HCT116 (cell line): Measurements from ENCODE around the gene NCAPH2. TPM values are rescaled to one million over a fixed set of nuclear protein-coding genes. Genes with fewer than 3 reads are reported as not detected.
A peak's percentile ranks its signal among the peaks of the same experiment; 100 is the strongest.

Source experiments
- ATAC-seq: fragments of 200-7000 bp; cut with Tn5 transposase; 2 replicates; pipeline ENCODE4 v1.9.1; 2020; ENCODE audit warnings: mild to moderate bottlenecking, moderate library complexity
- BruUV-seq: library from RNA; stranded (reverse); fragments of 400-500 nt; replicated peaks from 2 replicates; lab custom pipeline; 2021; lab: Mats Ljungman, UMichigan
- CTCF ChIA-PET: fragments of 300-600 bp; sonication (Branson Sonifier 250); formaldehyde crosslinking; loops from one replicate; lab custom pipeline; 2021; ENCODE audit warnings: antibody characterized with exemption; lab: Charles Lee
- POLR2A ChIA-PET: fragments of 300-600, 350-600 bp; sonication (Branson Sonifier 250); formaldehyde crosslinking; loops from one replicate; lab custom pipeline; 2021; ENCODE audit warnings: antibody characterized with exemption; lab: Charles Lee
- RAD21 ChIA-PET, 2 experiments: fragments of 300-600 bp; sonication (Branson Sonifier 250); formaldehyde crosslinking; loops; one replicate each; lab custom pipeline; 2023; ENCODE audit warnings: low total read pairs in 2 of 2; ENCODE audit not compliant: uncharacterized antibody in 2 of 2, unreplicated experiment in 2 of 2, low non-redundant PET in 1 of 2; lab: Charles Lee
- DNase-seq: peaks from one replicate; pipeline ENCODE4 v3.0.0-alpha.2; 2010; ENCODE audit warnings: low read depth, low spot score
- H2AFZ ChIP-seq: fragments of 200-600 bp; shearing (Covaris generic), sonication (generic); 2 replicates; pipeline ENCODE4 v1.6.1; 2017; ENCODE audit warnings: low read depth, mixed run types, mixed read lengths, antibody characterized with exemption, low read length; ENCODE audit not compliant: poor library complexity, severe bottlenecking
- H3K27ac ChIP-seq: 2 replicates; pipeline ENCODE4 v1.5.1; 2012; ENCODE audit warnings: low read depth, low read length
- H3K27me3 ChIP-seq: fragments of 200-600 bp; sonication (generic); 2 replicates; pipeline ENCODE4 v1.6.1; 2016; ENCODE audit warnings: mixed run types, low read length, mixed read lengths; ENCODE audit not compliant: insufficient read depth
- H3K36me3 ChIP-seq, 2 experiments: fragments of 200-500 bp in 1 of 2; fragments of 200-600 bp in 1 of 2; sonication (Bioruptor generic) in 1 of 2; sonication (generic) in 1 of 2; 2 replicates each; pipeline versions ENCODE4 v1.5.1 to v1.6.1; 2014 to 2016; ENCODE audit warnings: low read length in 2 of 2, inconsistent platforms in 1 of 2, mixed read lengths in 1 of 2, mixed run types in 1 of 2; ENCODE audit not compliant: insufficient read depth in 2 of 2, control insufficient read depth in 1 of 2
- H3K4me1 ChIP-seq, 2 experiments: fragments of 200-600 bp in 1 of 2; sonication (generic) in 1 of 2; 2 replicates each; pipeline versions ENCODE4 v1.5.1 to v1.6.1; 2012 to 2017; ENCODE audit warnings: low read length in 2 of 2, inconsistent platforms in 1 of 2, mild to moderate bottlenecking in 1 of 2, mixed read lengths in 1 of 2, mixed run types in 1 of 2, moderate library complexity in 1 of 2; ENCODE audit not compliant: insufficient read depth in 2 of 2, control insufficient read depth in 1 of 2
- H3K4me2 ChIP-seq: fragments of 200-600 bp; sonication (generic); 2 replicates; pipeline ENCODE4 v1.6.1; 2017; ENCODE audit warnings: mixed run types, low read length, mixed read lengths
- H3K4me3 ChIP-seq, 2 experiments: fragments of 200-600 bp in 1 of 2; sonication (generic) in 1 of 2; replicated peaks in 1 of 2; 2 replicates each; pipeline ENCODE4 v1.5.1; 2011 to 2016; ENCODE audit warnings: low read length in 2 of 2, control low read depth in 1 of 2, low read depth in 1 of 2, mild to moderate bottlenecking in 1 of 2, mixed read lengths in 1 of 2, mixed run types in 1 of 2
- H3K79me2 ChIP-seq: fragments of 200-600 bp; sonication (generic); 2 replicates; pipeline ENCODE4 v1.6.1; 2017; ENCODE audit warnings: mild to moderate bottlenecking, mixed run types, low read length, moderate library complexity, mixed read lengths; ENCODE audit not compliant: insufficient read depth
- H3K9ac ChIP-seq: fragments of 200-600 bp; sonication (generic); 2 replicates; pipeline ENCODE4 v1.6.1; 2016; ENCODE audit warnings: low read length, mixed read lengths
- H3K9me2 ChIP-seq: fragments of 200-600 bp; sonication (generic), shearing (Covaris generic); 2 replicates; pipeline ENCODE4 v1.6.1; 2017; ENCODE audit warnings: mixed run types, mild to moderate bottlenecking, moderate library complexity; ENCODE audit not compliant: insufficient read depth
- H3K9me3 ChIP-seq, 2 experiments: fragments of 200-500 bp in 1 of 2; fragments of 200-600 bp in 1 of 2; sonication (Bioruptor generic) in 1 of 2; sonication (generic) in 1 of 2; 2 replicates each; pipeline ENCODE4 v1.6.1; 2014 to 2017; ENCODE audit warnings: low read length in 2 of 2, mixed read lengths in 2 of 2, inconsistent platforms in 1 of 2, low read depth in 1 of 2, mild to moderate bottlenecking in 1 of 2, mixed run types in 1 of 2, moderate library complexity in 1 of 2; ENCODE audit not compliant: control insufficient read depth in 1 of 2, insufficient read depth in 1 of 2
- H4K20me1 ChIP-seq: fragments of 200-600 bp; sonication (generic), shearing (Covaris generic); 2 replicates; pipeline ENCODE4 v1.6.1; 2017; ENCODE audit warnings: mixed run types, mild to moderate bottlenecking, moderate library complexity; ENCODE audit not compliant: insufficient read depth
- EGR1 ChIP-seq: IDR thresholded peaks from 2 replicates; pipeline ENCODE4 v1.6.1; 2012; ENCODE audit warnings: low read depth
- ELF1 ChIP-seq: IDR thresholded peaks from 2 replicates; pipeline ENCODE4 v1.6.1; 2012; ENCODE audit warnings: low read depth, borderline replicate concordance
- EZH2phosphoT487 ChIP-seq: fragments of 200-600 bp; IDR thresholded peaks from 2 replicates; pipeline ENCODE4 v1.6.1; 2018; ENCODE audit warnings: antibody characterized with exemption, borderline replicate concordance
- POLR2A ChIP-seq: IDR thresholded peaks from 2 replicates; pipeline ENCODE4 v1.7.0; 2011; ENCODE audit warnings: borderline replicate concordance; ENCODE audit not compliant: insufficient read depth, insufficient read length; ENCODE audit errors: extremely low read depth
- POLR2AphosphoS5 ChIP-seq: IDR thresholded peaks from 2 replicates; pipeline ENCODE4 v1.6.1; 2011; ENCODE audit warnings: mild to moderate bottlenecking, low read depth, low read length, moderate library complexity
- RAD21 ChIP-seq: IDR thresholded peaks from 2 replicates; pipeline ENCODE4 v1.6.1; 2012; ENCODE audit warnings: low read depth, mild to moderate bottlenecking
- SIN3A ChIP-seq: IDR thresholded peaks from 2 replicates; pipeline ENCODE4 v1.6.1; 2012; ENCODE audit warnings: low read depth
- SRF ChIP-seq: IDR thresholded peaks from 2 replicates; pipeline ENCODE4 v1.6.1; 2012; ENCODE audit warnings: low read depth
- YY1 ChIP-seq: IDR thresholded peaks from 2 replicates; pipeline ENCODE4 v1.6.1; 2011; ENCODE audit warnings: low read length, low read depth, moderate library complexity, mild to moderate bottlenecking; ENCODE audit not compliant: insufficient replicate concordance; ENCODE audit errors: extremely low read depth
- ZNF274 ChIP-seq: fragments of 200-500 bp; sonication (Bioruptor generic); IDR thresholded peaks from 2 replicates; pipeline ENCODE4 v1.6.1; 2014; ENCODE audit warnings: mild to moderate bottlenecking, low read depth, low read length, inconsistent platforms
- intact Hi-C: fragments of 100-400 bp; cut with micrococcal nuclease; formaldehyde crosslinking; loops from 2 replicates; pipeline ENCODE4 v1.10.0; 2022
- total RNA-seq: library from RNA; stranded (reverse); gene quantifications from one replicate; pipeline ENCODE4 v1.2.1, GENCODE V29; 2021; ENCODE audit not compliant: unreplicated experiment
- TF ChIP-seq, protein P1 (sequence below): IDR thresholded peaks from 2 replicates; pipeline ENCODE4 v1.6.1; 2012
- TF ChIP-seq, protein P2 (sequence below), 3 experiments: fragments of 200-600 bp in 1 of 3; sonication (generic) in 1 of 3; IDR thresholded peaks in 2 of 3; conservative IDR thresholded peaks in 1 of 3; 2 replicates each; pipeline ENCODE4 v1.5.1; 2012 to 2017; ENCODE audit warnings: low read depth in 2 of 3, low read length in 2 of 3, antibody characterized with exemption in 1 of 3, borderline replicate concordance in 1 of 3, control low read depth in 1 of 3, mild to moderate bottlenecking in 1 of 3, mixed read lengths in 1 of 3, mixed run types in 1 of 3, moderate library complexity in 1 of 3; ENCODE audit not compliant: insufficient read depth in 1 of 3

The NCAPH2 gene
- total RNA-seq, 1 experiment from 2014 or later = 99.1 TPM

DNA sequence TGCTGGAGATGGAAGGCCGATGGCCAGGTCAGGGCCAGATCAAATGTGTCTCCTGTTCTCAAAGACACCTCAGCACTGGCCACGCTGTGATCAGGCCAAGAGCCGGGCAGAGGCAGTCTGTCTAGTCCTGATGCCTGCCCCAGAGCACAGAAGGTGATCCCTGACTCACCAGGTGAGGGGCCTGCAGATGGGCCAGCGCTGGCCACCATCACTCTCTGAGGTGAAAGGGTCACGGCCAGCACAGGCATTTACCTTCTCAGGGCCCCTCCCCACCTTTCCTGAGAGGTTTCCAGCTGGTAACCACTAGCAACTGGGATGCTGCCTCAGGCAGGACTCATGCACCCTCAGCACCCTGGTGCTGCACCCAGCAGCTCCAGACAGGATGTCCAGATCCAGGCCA, 36.1 kb upstream of the NCAPH2 start:
- Histone ChIP-seq H3K27ac (no peak overlapping the region), H3K9me2 (no peaks in the 10 kb centered on the region), H3K4me3 (no peak overlapping the region), H3K4me1 (peaks cover 30 to 56% of the 10 kb centered on the region in 2 experiments), H3K9me3 (no peaks in the 10 kb centered on the region), H2AFZ (no peak overlapping the region), H3K9ac (no peak overlapping the region), H3K79me2 (peaks cover 61% of the 10 kb centered on the region), H3K36me3 (no peaks in the 10 kb centered on the region; a peak in 2 of 4 replicates), H4K20me1 (peaks cover 6% of the 10 kb centered on the region; the same call in 1 of the 2 replicates), H3K4me2 (no peak overlapping the region), H3K27me3 (no peaks in the 10 kb centered on the region)
- TF ChIP-seq ELF1 = no peak
- no peak for TF ChIP-seq SIN3A
- no peak for TF ChIP-seq RAD21
- TF ChIP-seq EGR1 = no peak
- TF ChIP-seq POLR2AphosphoS5 = no peak
- TF ChIP-seq SRF = no peak
- no peak for TF ChIP-seq EZH2phosphoT487
- no peak for TF ChIP-seq YY1
- ChIA-PET POLR2A (no interaction called here), CTCF (no interaction called here), RAD21 (no interaction called here)
- intact Hi-C loops = no loop called here
- no peak for DNase-seq
- no TSS peak for BruUV-seq
- no peak for ATAC-seq

DNA sequence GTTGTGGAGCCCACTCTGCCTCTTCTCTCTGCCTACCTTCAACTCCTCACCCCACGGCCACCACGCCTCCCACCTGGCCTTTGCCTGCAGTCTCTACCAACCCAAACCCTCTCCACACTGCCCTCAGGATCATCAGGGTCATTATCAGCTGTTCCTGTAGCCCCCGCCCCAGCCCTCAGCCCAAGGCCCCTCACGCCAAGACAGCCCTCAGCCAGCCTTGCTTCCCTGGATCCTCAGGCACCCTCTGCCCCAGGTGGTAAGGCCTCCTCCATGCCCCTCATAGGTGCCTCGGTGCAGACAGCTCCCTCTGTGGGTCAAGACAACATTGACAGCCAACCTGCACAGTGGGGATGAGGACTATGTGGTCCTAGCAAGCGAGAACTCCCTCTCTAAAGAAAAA, 34.9 kb upstream of the NCAPH2 start:
- DNase-seq (peak; percentile 43), ATAC-seq (peak; percentile 63)
- Histone ChIP-seq H3K79me2 (peaks cover 61% of the 10 kb centered on the region), H3K9me3 (no peaks in the 10 kb centered on the region), H3K9ac (no peak overlapping the region), H3K4me3 (peak overlapping the region in 1 of 2 experiments; percentile 70; a peak in 3 of 4 replicates), H3K4me1 (peaks cover 30 to 56% of the 10 kb centered on the region in 2 experiments), H4K20me1 (peaks cover 6% of the 10 kb centered on the region; the same call in 1 of the 2 replicates), H3K36me3 (no peaks in the 10 kb centered on the region), H2AFZ (no peak overlapping the region), H3K27ac (no peak overlapping the region; the same call in 1 of the 2 replicates), H3K27me3 (no peaks in the 10 kb centered on the region), H3K4me2 (peak overlapping the region; percentile 96), H3K9me2 (no peaks in the 10 kb centered on the region)
- intact Hi-C loops = no loop called here
- no peak for TF ChIP-seq POLR2A
- TF ChIP-seq POLR2AphosphoS5 = no peak
- no peak for TF ChIP-seq ELF1
- no peak for TF ChIP-seq RAD21
- TF ChIP-seq, protein P1, sequence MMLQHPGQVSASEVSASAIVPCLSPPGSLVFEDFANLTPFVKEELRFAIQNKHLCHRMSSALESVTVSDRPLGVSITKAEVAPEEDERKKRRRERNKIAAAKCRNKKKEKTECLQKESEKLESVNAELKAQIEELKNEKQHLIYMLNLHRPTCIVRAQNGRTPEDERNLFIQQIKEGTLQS = no peak
- TF ChIP-seq, protein P2, sequence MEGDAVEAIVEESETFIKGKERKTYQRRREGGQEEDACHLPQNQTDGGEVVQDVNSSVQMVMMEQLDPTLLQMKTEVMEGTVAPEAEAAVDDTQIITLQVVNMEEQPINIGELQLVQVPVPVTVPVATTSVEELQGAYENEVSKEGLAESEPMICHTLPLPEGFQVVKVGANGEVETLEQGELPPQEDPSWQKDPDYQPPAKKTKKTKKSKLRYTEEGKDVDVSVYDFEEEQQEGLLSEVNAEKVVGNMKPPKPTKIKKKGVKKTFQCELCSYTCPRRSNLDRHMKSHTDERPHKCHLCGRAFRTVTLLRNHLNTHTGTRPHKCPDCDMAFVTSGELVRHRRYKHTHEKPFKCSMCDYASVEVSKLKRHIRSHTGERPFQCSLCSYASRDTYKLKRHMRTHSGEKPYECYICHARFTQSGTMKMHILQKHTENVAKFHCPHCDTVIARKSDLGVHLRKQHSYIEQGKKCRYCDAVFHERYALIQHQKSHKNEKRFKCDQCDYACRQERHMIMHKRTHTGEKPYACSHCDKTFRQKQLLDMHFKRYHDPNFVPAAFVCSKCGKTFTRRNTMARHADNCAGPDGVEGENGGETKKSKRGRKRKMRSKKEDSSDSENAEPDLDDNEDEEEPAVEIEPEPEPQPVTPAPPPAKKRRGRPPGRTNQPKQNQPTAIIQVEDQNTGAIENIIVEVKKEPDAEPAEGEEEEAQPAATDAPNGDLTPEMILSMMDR (IDR thresholded peaks at IDR 0.05 in 2 of 3, conservative IDR thresholded peaks at IDR 0.05 in 1 of 3; ENCODE audit: borderline replicate concordance in 1 of 3, insufficient read depth in 1 of 3, low read depth in 2 of 3, low read length in 2 of 3) = peak in 2 of 3 experiments; percentile 71 to 73; a peak in 5 of 6 replicates
- no peak for TF ChIP-seq ZNF274
- POLR2A ChIA-PET = no interaction called here
- RAD21 ChIA-PET = no interaction called here
- CTCF ChIA-PET = interaction anchor here (1.0 to 1.3 kb wide), 3 partner anchors 23 to 52 kb away, joined by 3 to 4 read pairs (median 3); partner anchors contain the start of gene SCO2
- no TSS peak for BruUV-seq
